Tibial nerve (tissue), 4 donors: ENCODE measurements around the gene ASXL1.

Experiments
- EP300 ChIP-seq, 2 donors: sonication (generic); formaldehyde crosslinking; IDR thresholded peaks; one replicate each; pipeline ENCODE4 v1.6.1; 2017; ENCODE audit warnings: antibody characterized with exemption in 2 of 2, mild to moderate bottlenecking in 1 of 2
- POLR2A ChIP-seq, 2 donors: fragments of 450-650 bp; IDR thresholded peaks; one replicate each; pipeline ENCODE4 v1.6.1; 2017; ENCODE audit warnings: antibody characterized with exemption in 2 of 2, mild to moderate bottlenecking in 2 of 2, moderate library complexity in 2 of 2
- TF ChIP-seq, protein P1 (sequence below), 5 experiments: fragments of 200-600 bp in 3 of 5; fragments of 450-650 bp in 2 of 5; sonication (generic) in 3 of 5; IDR thresholded peaks; one replicate each; pipeline ENCODE4 v1.5.1; 2016 to 2019; ENCODE audit warnings: antibody characterized with exemption in 5 of 5, mild to moderate bottlenecking in 3 of 5, moderate library complexity in 2 of 5

DNA sequence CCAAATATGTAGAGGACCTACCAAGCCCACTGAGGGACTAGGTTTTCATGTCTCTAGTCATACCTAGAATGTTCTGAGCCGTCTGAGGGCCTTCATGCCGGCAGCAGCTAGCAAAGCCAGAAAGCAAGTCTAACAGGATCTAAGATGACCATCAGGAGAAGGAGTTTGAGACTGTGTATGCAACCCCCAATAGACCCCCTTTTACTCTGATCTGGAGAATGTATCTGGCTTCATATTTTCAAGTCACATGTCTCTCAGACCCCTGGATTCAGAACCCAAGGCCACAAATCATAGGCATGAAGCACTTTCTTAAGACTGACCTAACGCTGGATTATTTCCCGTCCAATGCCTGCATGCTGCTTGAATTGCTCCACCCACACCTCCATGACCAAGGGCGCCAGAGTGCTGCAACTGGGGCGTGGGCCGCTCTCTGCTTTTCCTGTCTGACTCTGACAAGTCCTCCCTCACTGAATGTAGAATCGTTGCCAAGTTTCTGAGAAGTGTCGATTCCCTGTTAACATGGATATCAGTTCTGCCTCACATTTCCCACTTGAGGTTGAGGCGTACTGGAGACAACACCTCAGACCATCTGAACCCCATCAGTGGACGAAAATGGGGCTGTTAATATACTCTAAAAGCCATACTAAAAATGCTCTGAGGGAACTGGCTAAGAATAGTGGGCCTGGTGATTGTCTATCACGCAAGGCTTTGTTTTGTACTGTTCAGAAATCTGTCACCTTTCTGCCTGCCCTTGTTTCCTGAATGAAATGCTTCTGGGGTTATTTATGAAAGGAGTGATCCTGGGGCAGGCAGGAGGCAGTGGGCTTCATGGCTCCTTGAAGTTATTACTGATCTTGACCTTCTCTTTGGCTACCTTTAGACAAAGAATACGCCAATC, 23.9 kb upstream of the ASXL1 start:
- TF ChIP-seq, protein P1, sequence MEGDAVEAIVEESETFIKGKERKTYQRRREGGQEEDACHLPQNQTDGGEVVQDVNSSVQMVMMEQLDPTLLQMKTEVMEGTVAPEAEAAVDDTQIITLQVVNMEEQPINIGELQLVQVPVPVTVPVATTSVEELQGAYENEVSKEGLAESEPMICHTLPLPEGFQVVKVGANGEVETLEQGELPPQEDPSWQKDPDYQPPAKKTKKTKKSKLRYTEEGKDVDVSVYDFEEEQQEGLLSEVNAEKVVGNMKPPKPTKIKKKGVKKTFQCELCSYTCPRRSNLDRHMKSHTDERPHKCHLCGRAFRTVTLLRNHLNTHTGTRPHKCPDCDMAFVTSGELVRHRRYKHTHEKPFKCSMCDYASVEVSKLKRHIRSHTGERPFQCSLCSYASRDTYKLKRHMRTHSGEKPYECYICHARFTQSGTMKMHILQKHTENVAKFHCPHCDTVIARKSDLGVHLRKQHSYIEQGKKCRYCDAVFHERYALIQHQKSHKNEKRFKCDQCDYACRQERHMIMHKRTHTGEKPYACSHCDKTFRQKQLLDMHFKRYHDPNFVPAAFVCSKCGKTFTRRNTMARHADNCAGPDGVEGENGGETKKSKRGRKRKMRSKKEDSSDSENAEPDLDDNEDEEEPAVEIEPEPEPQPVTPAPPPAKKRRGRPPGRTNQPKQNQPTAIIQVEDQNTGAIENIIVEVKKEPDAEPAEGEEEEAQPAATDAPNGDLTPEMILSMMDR (IDR thresholded peaks at IDR 0.05) = no peak
- no peak for TF ChIP-seq POLR2A (IDR thresholded peaks at IDR 0.05)
- TF ChIP-seq EP300 (IDR thresholded peaks at IDR 0.05) = no peak
